A549 (cell line): Measurements from ENCODE around the gene SPDYE1. TPM values are rescaled to one million over a fixed set of nuclear protein-coding genes. Genes with fewer than 3 reads are reported as not detected.
A peak's percentile ranks its signal among the peaks of the same experiment; 100 is the strongest.
"Not testable (repeated sequence)": the region's sequence is repeated elsewhere in the genome, so short reads cannot be mapped to it uniquely, and the experiment has no call there.

ENCODE experiments used
- ATAC-seq, 2 experiments: fragments of 200-7000 bp in 1 of 2; fragments of >200 bp in 1 of 2; cut with Nextera tagmentation in 1 of 2; cut with Tn5 transposase in 1 of 2; 3 replicates each; pipeline versions ENCODE4 v1.8.0 to v1.9.1; 2018 to 2020; ENCODE audit warnings: mild to moderate bottlenecking in 1 of 2, moderate library complexity in 1 of 2
- CTCF ChIA-PET: fragments of 300-600 bp; sonication (Branson Sonifier 250); formaldehyde crosslinking; extraction: SDS; loops from one replicate; lab custom pipeline; 2021; ENCODE audit warnings: antibody characterized with exemption, inconsistent platforms; lab: Yijun Ruan, JAX
- POLR2A ChIA-PET: fragments of 350-600 bp; formaldehyde crosslinking; extraction: SDS; loops from one replicate; lab custom pipeline; 2021; ENCODE audit warnings: antibody characterized with exemption, inconsistent platforms; lab: Yijun Ruan, JAX
- DNase-seq, 2 experiments: peaks; one replicate each; pipeline versions ENCODE4 v3.0.0 to v3.0.0-alpha.2; 2011 to 2016; ENCODE audit warnings: low read depth in 1 of 2, low spot score in 1 of 2
- FAIRE-seq: peaks from 2 replicates; lab custom pipeline; 2011; peaks lifted over from hg19 to GRCh38; lab: Jason Lieb, UNC
- H3K27ac ChIP-seq, 2 experiments: fragments of >200 bp; sonication (Bioruptor Twin); formaldehyde crosslinking; 3 replicates each; pipeline ENCODE4 v1.5.1; 2016 to 2017
- H3K4me1 ChIP-seq: fragments of >200 bp; sonication (Bioruptor Twin); formaldehyde crosslinking; 3 replicates; pipeline ENCODE4 v1.6.1; 2016
- H3K4me2 ChIP-seq: fragments of >200 bp; sonication (Bioruptor Twin); formaldehyde crosslinking; 3 replicates; pipeline ENCODE4 v1.6.1; 2016
- H3K4me3 ChIP-seq: fragments of >200 bp; sonication (Bioruptor Twin); formaldehyde crosslinking; 3 replicates; pipeline ENCODE4 v1.5.1; 2016
- H3K9me3 ChIP-seq: fragments of >200 bp; sonication (Bioruptor Twin); formaldehyde crosslinking; 3 replicates; pipeline ENCODE4 v1.6.1; 2016
- WGBS: methylation state at CpG from one replicate; pipeline ENCODE4 v1.1.6; 2017; ENCODE audit errors: missing lambda C conversion rate; 5-methylcytosine and 5-hydroxymethylcytosine counted together
- polyA plus RNA-seq, 4 experiments: library from polyadenylated mRNA; depleted of rRNA in 3 of 4; stranded (reverse); fragments of >200 nt; fragmentation: RNase III in 1 of 4; extraction: RNeasy Plus Mini Kit Qiagen cat#74134 plus additional on column Dnase treatment in 1 of 4; gene quantifications; 2 replicates in 3 of 4; 3 replicates in 1 of 4; pipeline ENCODE4 v1.2.3, GENCODE V29; 2011 to 2017

The SPDYE1 gene
- polyA plus RNA-seq, 2 of the 4 experiments (the other 2 are of a cell fraction): not detected

DNA sequence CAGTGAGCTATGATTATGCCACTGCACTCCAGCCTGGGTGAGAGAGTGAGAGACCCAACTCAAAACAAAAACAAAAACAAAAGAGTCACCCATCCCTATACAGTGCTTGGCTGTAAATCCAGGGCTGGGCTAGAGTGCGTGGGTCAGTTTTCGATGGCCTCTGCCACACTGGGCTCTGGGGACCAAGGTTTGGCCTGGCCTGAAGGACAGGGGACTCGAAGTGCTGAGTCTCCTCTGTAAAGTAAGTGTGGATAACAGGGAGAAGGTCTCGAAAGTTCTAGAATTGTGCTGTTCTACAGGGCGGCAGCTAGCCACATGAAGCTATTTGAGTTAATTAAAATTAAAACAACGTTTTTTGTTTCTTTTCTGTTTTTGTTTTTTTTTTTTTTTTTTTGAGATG lies 34.3 kb downstream of the SPDYE1 start:
- 58% methylated on average over 6 of the region's 6 CpGs for WGBS
- POLR2A ChIA-PET, FAIRE-seq, H3K27ac ChIP-seq, ATAC-seq, H3K4me3 ChIP-seq, DNase-seq, H3K9me3 ChIP-seq, H3K4me2 ChIP-seq, H3K4me1 ChIP-seq, CTCF ChIA-PET: not testable (repeated sequence)

DNA sequence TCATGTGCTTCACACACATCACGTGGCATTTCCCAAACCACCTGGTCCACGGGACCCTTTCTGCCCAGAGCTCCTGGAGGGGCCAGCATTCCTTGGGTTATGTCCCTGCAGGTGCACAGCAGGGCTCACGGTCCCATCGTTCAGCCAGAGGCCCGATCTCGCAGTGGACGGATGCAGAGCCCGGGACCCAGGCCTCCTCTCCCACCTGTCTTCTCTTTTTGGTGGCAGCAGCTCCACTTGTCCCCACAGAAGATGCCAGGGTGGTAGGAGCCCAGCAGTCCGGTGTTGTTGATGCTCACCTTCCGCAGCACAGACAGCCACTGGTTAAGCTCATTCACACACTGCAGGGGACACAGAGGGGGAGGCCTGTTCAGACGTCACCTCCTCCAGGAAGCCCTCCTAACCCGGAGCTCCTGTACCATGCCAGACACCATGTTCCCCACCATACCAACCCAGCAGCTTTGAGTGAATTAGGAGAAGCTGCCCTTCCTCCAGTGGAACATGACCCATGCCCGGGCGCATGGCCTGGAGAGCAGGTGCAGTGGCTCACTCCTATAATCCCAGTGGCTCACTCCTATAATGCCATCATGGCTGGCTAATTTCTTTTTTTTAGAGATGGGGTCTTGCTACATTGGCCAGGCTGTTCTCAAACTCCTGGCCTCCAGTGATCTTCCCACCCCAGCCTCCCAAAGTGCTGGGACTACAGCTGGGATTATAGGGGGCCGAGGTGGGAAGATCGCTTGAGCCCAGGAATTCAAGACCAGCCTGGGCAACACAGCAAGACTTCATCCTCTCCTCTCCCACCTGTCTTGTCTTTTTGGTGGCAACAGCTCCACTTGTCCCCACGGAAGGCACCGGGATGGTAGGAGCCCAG lies 36.5 kb downstream of the SPDYE1 start:
- DNase-seq, H3K9me3 ChIP-seq, CTCF ChIA-PET, H3K27ac ChIP-seq, FAIRE-seq, H3K4me2 ChIP-seq, H3K4me1 ChIP-seq, H3K4me3 ChIP-seq, ATAC-seq, POLR2A ChIA-PET: not testable (repeated sequence)
- 74% methylated on average over 17 of the region's 18 CpGs for WGBS

DNA sequence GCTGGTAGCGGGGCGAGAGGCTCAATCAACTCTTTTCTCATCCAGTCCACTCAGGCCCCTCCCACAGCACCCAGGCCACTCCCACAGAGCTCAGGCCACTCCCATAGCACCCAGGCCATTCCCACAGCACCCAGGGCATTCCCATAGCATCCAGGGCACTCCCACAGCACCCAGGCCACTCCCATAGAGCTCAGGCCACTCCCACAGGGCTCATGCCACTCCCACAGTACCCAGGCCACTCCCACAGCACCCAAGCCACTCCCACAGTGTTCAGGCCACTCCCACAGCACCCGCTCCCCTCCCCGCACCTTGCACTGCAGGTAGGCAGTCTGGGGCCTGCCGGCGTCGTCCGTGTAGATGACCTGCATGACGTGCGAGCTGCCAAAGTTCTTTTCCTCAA lies 38.7 kb downstream of the SPDYE1 start:
- H3K27ac ChIP-seq, H3K4me2 ChIP-seq, CTCF ChIA-PET, H3K4me3 ChIP-seq, H3K4me1 ChIP-seq, FAIRE-seq, POLR2A ChIA-PET, H3K9me3 ChIP-seq: not testable (repeated sequence)
- DNase-seq (peak in 1 of 2 experiments; percentile 79), ATAC-seq (peak; percentile 61 to 84)
- 56% methylated on average over 5 of the region's 10 CpGs for WGBS

DNA sequence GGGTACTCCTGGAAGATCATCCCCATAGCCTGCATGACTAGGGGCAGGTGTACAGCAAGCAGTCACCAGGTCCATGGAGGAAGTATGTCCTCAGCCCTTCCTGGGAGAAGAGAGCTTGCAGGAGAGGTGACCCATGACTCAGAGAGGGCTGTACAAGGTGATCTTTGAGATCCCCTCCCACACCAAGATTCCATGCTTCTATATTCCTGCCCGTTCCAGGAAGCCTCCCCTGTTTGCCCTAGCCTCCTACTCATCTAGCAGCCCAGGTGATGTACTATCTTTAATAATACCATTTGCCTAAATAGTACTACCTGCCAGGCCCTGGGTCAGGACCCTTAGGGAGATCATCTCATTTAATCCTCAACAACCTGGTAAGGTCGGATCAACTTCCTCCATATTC lies 40.3 kb downstream of the SPDYE1 start:
- DNase-seq, H3K27ac ChIP-seq, H3K9me3 ChIP-seq, H3K4me1 ChIP-seq, POLR2A ChIA-PET, CTCF ChIA-PET, H3K4me2 ChIP-seq, FAIRE-seq, H3K4me3 ChIP-seq: not testable (repeated sequence)
- ATAC-seq: 0 out of 6 replicates have a peak, but pooled peaks of 1 of the 2 experiments have one; percentile 4
- 27% methylated on average over 2 of the region's 2 CpGs for WGBS

DNA sequence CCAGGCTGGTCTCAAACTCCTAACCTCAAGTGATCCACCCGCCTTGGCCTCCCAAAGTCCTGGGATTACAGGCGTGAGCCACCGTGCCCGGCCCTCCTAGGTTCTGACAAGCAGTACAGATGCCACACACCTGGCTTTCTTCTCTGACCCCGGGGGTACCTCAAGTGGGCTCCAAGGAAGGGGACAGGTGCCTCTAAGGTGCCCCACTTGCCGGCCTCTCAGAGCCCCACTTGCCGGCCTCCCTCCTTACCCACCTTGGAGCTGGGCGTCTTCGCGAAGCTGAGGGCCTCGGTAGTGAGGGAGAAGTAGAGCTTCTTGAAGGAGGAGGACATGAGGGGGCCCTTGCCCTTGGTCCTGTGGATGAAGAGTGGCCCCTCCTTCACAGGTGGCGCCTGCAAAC lies 40.9 kb downstream of the SPDYE1 start:
- H3K4me2 ChIP-seq, CTCF ChIA-PET, H3K4me3 ChIP-seq, POLR2A ChIA-PET, H3K27ac ChIP-seq, DNase-seq, FAIRE-seq, H3K4me1 ChIP-seq, H3K9me3 ChIP-seq: not testable (repeated sequence)
- peak in 1 of 2 experiments; percentile 0; a peak in 2 of 6 replicates for ATAC-seq
- 32% methylated on average over 4 of the region's 12 CpGs for WGBS

DNA sequence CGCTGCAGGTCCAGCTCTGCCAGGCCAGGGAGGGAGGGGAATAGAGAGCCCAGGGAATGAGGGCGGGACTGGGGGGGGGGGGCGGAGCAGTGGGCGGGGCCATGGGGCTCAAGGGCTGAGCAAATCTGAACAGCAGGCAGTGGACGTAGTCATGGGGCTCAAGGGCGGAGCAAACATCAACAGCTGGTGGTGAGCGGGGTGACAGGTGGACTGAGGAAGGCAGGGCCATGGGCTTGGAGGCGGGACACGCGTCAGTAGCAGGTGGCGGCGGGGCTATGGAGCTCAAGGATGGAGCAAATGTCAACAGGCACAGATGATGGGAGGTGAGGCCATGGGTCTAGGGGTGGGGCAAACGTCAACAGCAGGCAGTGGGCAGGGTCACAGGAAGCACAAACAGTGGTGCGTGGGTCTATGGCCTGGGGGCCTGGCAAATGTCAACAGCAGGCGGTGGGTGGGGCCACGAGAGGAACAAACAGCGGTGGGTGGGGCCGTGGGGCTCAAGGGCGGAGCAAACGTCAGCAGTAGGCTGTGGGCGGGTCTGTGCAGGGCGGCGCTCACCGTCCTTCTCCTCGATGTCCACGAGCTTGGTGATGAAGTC lies 41.4 kb downstream of the SPDYE1 start:
- CTCF ChIA-PET: not testable (repeated sequence)
- WGBS: 13% methylated on average over 10 of the region's 26 CpGs

DNA sequence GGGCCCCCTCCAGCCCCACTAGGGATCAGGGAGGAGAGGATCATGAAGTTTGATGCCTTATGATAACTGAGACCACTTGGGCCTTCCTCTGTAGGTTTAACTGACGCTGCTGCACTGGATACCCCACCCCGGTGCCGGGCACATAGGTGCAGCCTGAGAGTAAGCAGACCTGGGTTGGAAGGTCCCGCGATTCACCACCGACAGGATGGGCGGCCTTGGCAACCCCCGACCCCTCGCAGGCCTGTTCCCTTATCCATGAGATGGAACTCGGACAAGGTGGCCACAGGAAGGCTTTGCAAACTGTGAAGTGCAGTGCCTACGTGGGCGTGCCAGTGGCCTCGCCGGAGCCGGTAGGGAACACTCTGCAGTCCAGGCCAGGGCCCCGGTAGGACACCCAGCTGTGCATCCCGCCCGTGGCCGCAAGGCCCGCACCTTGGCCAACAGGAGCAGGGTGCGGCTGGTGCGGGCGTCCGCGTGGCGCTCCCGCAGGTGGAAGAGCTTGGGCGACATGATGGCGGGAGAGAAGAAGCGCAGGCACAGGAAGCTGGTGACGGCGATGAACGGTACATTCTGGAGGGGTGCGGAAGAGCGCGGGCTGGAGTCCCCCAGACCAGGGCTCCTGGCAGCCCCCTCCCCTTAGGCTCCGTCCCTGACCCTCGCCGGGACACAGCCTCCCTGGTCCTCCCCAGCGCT lies 42.2 kb downstream of the SPDYE1 start:
- POLR2A ChIA-PET, CTCF ChIA-PET, H3K4me1 ChIP-seq, DNase-seq, H3K9me3 ChIP-seq, FAIRE-seq, ATAC-seq, H3K4me3 ChIP-seq: not testable (repeated sequence)
- WGBS: 67% methylated on average over 8 of the region's 40 CpGs
- H3K4me2 ChIP-seq: peak overlapping the region; percentile 77
- peak overlapping the region in 1 of 2 experiments; percentile 74; a peak in 2 of 6 replicates for H3K27ac ChIP-seq

More for the DNA sequence above, 41.4 kb downstream of the SPDYE1 start:
- DNase-seq: peak; percentile 64 to 86
- H3K9me3 ChIP-seq, H3K4me1 ChIP-seq, H3K27ac ChIP-seq, POLR2A ChIA-PET, FAIRE-seq: not testable (repeated sequence)
- peak overlapping the region; percentile 36; the same call in 2 of the 3 replicates for H3K4me3 ChIP-seq
- ATAC-seq: peak; percentile 76 to 86
- peak overlapping the region; percentile 76 for H3K4me2 ChIP-seq
